NCI-H2081 (cell line): ENCODE results near the gene CYB5RL.

Source experiments
- DNase-seq, 2 experiments: peaks; one replicate each; lab custom pipeline; 2025; lab: John Stamatoyannopoulos, UW

The CYB5RL gene

GRCh38 chr1:54159733-54160316, 40.0 kb downstream of the CYB5RL start:
- no peak for DNase-seq

- peak in 1 of 2 experiments; percentile 4 for DNase-seq
Observed at GRCh38 chr1:54158071-54158470, 41.8 kb downstream of the CYB5RL start.

- DNase-seq: no peak
Observed at GRCh38 chr1:54157401-54157800, 42.4 kb downstream of the CYB5RL start.

- no peak for DNase-seq
Observed at GRCh38 chr1:54156986-54157385, 42.8 kb downstream of the CYB5RL start.

- DNase-seq: no peak
Observed at GRCh38 chr1:54156201-54156600, 43.6 kb downstream of the CYB5RL start.

- no peak for DNase-seq
Observed at GRCh38 chr1:54153535-54154439, 46.0 kb downstream of the CYB5RL start.

GRCh38 chr1:54152696-54153095, 47.1 kb downstream of the CYB5RL start, which contains the start of gene CDCP2:
Gene CDCP2, minus strand, starts transcription at chr1:54153000. Its CDS starts 78 bp downstream, at chr1:54152922.
- no peak for DNase-seq

GRCh38 chr1:54151013-54151412, 48.8 kb downstream of the CYB5RL start:
- no peak for DNase-seq
